ENCODE results near the gene LCE4A. TPM values are rescaled to one million over a fixed set of nuclear protein-coding genes. Genes with fewer than 3 reads are reported as not detected.
"Not testable (repeated sequence)": the region's sequence is repeated elsewhere in the genome, so short reads cannot be mapped to it uniquely, and the experiment has no call there.

Gene LCE4A
- total RNA-seq, 3 donors from 2014 or later: not detected

- no peak for DNase-seq (ENCODE audit: low spot score in 2 of 2)
- TF ChIP-seq CTCF (IDR thresholded peaks at IDR 0.05) (no peak), POLR2A (IDR thresholded peaks at IDR 0.05) (no peak), POLR2AphosphoS5 (IDR thresholded peaks at IDR 0.05) (no peak)
- intact Hi-C loops (cut with DNase I; ENCODE audit: low total_unique reads): no loop called here
These were observed 28.5 kb upstream of the LCE4A start for GRCh38 chr1:152679459-152679858.

GRCh38 chr1:152681616-152682015 is 26.3 kb upstream of the LCE4A start:
- no peaks in the 10 kb centered on the region for H3K27me3 ChIP-seq
- H3K4me1 ChIP-seq: no peaks in the 10 kb centered on the region
- no peaks in the 10 kb centered on the region for H3K9me3 ChIP-seq
- DNase-seq (ENCODE audit: low spot score in 2 of 2): no peak
- H3K27ac ChIP-seq: no peak overlapping the region
- intact Hi-C loops (cut with DNase I; ENCODE audit: low total_unique reads): no loop called here
- TF ChIP-seq POLR2A (IDR thresholded peaks at IDR 0.05) (no peak), POLR2AphosphoS5 (IDR thresholded peaks at IDR 0.05) (no peak), CTCF (IDR thresholded peaks at IDR 0.05) (no peak)
- H3K4me3 ChIP-seq: no peak overlapping the region
- H3K36me3 ChIP-seq: no peaks in the 10 kb centered on the region

More at GRCh38 chr1:152679459-152679858, 28.5 kb upstream of the LCE4A start:
- Histone ChIP-seq H3K9me3 (no peaks in the 10 kb centered on the region), H3K4me1 (no peaks in the 10 kb centered on the region), H3K36me3 (no peaks in the 10 kb centered on the region), H3K4me3 (no peak overlapping the region), H3K27ac (no peak overlapping the region), H3K27me3 (no peaks in the 10 kb centered on the region)

GRCh38 chr1:152683846-152684245 is 24.1 kb upstream of the LCE4A start:
- Histone ChIP-seq H3K36me3 (no peaks in the 10 kb centered on the region), H3K4me1 (no peaks in the 10 kb centered on the region), H3K4me3 (no peak overlapping the region), H3K9me3 (no peaks in the 10 kb centered on the region), H3K27me3 (no peaks in the 10 kb centered on the region), H3K27ac (no peak overlapping the region)
- no peak for DNase-seq (ENCODE audit: low spot score in 2 of 2)
- intact Hi-C loops (cut with DNase I; ENCODE audit: low total_unique reads): no loop called here
- TF ChIP-seq CTCF (IDR thresholded peaks at IDR 0.05) (no peak), POLR2AphosphoS5 (IDR thresholded peaks at IDR 0.05) (no peak), POLR2A (IDR thresholded peaks at IDR 0.05) (no peak)

- H3K27ac ChIP-seq; H3K4me1 ChIP-seq; H3K4me3 ChIP-seq; H3K36me3 ChIP-seq; DNase-seq (ENCODE audit: low spot score in 2 of 2); H3K9me3 ChIP-seq; intact Hi-C loops (cut with DNase I; ENCODE audit: low total_unique reads); H3K27me3 ChIP-seq: not testable (repeated sequence)
These were observed 22.1 kb upstream of the LCE4A start, which contains the start of gene LCE2B for GRCh38 chr1:152685823-152686222. TSS of gene LCE2B (plus strand) at chr1:152686123. CDS start at chr1:152686844, 721 bp downstream.

GRCh38 chr1:152697701-152698600 is 10.0 kb upstream of the LCE4A start, which contains the start of gene LCE2A:
TSS of gene LCE2A (plus strand) at chr1:152698345. CDS start at chr1:152698902, 557 bp downstream.
- no peaks in the 10 kb centered on the region for H3K9me3 ChIP-seq
- DNase-seq (ENCODE audit: low spot score in 2 of 2): no peak
- H3K4me1 ChIP-seq: no peaks in the 10 kb centered on the region
- TF ChIP-seq POLR2AphosphoS5 (IDR thresholded peaks at IDR 0.05) (no peak), POLR2A (IDR thresholded peaks at IDR 0.05) (no peak), CTCF (IDR thresholded peaks at IDR 0.05) (no peak)
- H3K36me3 ChIP-seq: no peaks in the 10 kb centered on the region
- intact Hi-C loops (cut with DNase I; ENCODE audit: low total_unique reads): no loop called here
- H3K4me3 ChIP-seq: no peak within 1 kb of the TSS
- no peaks in the 10 kb centered on the region for H3K27me3 ChIP-seq
- no peak within 1 kb of the TSS for H3K27ac ChIP-seq

Measured in breast epithelium (tissue), 4 donors.